NCI-H774 (cell line): Measurements from ENCODE around the gene COPB1.
A peak's percentile ranks its signal among the peaks of the same experiment; 100 is the strongest.
"Not testable (repeated sequence)": the region's sequence is repeated elsewhere in the genome, so short reads cannot be mapped to it uniquely, and the experiment has no call there.

Experiments used
- DNase-seq: peaks from one replicate; lab custom pipeline; 2025; lab: John Stamatoyannopoulos, UW

The COPB1 gene

GRCh38 chr11:14499560-14500180 is at the start of gene COPB1:
Gene COPB1, minus strand, starts transcription at chr11:14499811. Its CDS starts 883 bp downstream, at chr11:14498928.
- peak; percentile 76 for DNase-seq

- DNase-seq, result no peak
Measured at GRCh38 chr11:14547440-14547839, 47.8 kb upstream of the COPB1 start.

GRCh38 chr11:14546672-14547071 is 47.1 kb upstream of the COPB1 start:
- no peak for DNase-seq

- no peak for DNase-seq
Measured at GRCh38 chr11:14544611-14545010, 45.0 kb upstream of the COPB1 start.

- DNase-seq, result no peak
Measured at GRCh38 chr11:14543260-14543659, 43.6 kb upstream of the COPB1 start.

- peak; percentile 52 for DNase-seq
Measured at GRCh38 chr11:14542324-14542723, 42.7 kb upstream of the COPB1 start.

GRCh38 chr11:14541192-14541947 is 41.8 kb upstream of the COPB1 start:
- no peak for DNase-seq

- no peak for DNase-seq
Measured at GRCh38 chr11:14539982-14540421, 40.4 kb upstream of the COPB1 start.

GRCh38 chr11:14538926-14539554 is 39.4 kb upstream of the COPB1 start:
- no peak for DNase-seq

- no peak for DNase-seq
Measured at GRCh38 chr11:14538271-14538925, 38.8 kb upstream of the COPB1 start.

GRCh38 chr11:14537134-14537599 is 37.6 kb upstream of the COPB1 start:
- DNase-seq, result peak; percentile 20

- DNase-seq, result not testable (repeated sequence)
Measured at GRCh38 chr11:14535166-14535565, 35.6 kb upstream of the COPB1 start.

GRCh38 chr11:14529951-14530350 is 30.3 kb upstream of the COPB1 start:
- DNase-seq, result no peak

GRCh38 chr11:14529321-14529720 is 29.7 kb upstream of the COPB1 start:
- no peak for DNase-seq

- no peak for DNase-seq
Measured at GRCh38 chr11:14522801-14523200, 23.2 kb upstream of the COPB1 start.

- DNase-seq, result no peak
Measured at GRCh38 chr11:14522245-14522644, 22.6 kb upstream of the COPB1 start.

GRCh38 chr11:14520747-14521151 is 21.1 kb upstream of the COPB1 start:
- DNase-seq, result no peak

- peak; percentile 92 for DNase-seq
Measured at GRCh38 chr11:14519917-14520746, 20.5 kb upstream of the COPB1 start, which contains the start of gene PSMA1. Gene PSMA1, minus strand, starts transcription at chr11:14520386. Its CDS starts 87 bp downstream, at chr11:14520299.

GRCh38 chr11:14519597-14519916 is 19.9 kb upstream of the COPB1 start:
- DNase-seq, result no peak

- no peak for DNase-seq
Measured at GRCh38 chr11:14518820-14519219, 19.2 kb upstream of the COPB1 start.

GRCh38 chr11:14513800-14514199 is 14.2 kb upstream of the COPB1 start:
- no peak for DNase-seq

GRCh38 chr11:14506532-14506931 is 6.9 kb upstream of the COPB1 start:
- DNase-seq, result no peak
